SK-N-SH (cell line): Measurements from ENCODE around the gene COA6.

ENCODE experiments used
- CTCF ChIP-seq: fragments of 200-600 bp; sonication (generic); IDR thresholded peaks from 2 replicates; pipeline ENCODE4 v1.6.1; 2017; ENCODE audit warnings: antibody characterized with exemption, mild to moderate bottlenecking, moderate library complexity
- FOSL2 ChIP-seq: IDR thresholded peaks from 2 replicates; pipeline ENCODE4 v1.4.0; 2012; ENCODE audit warnings: low read depth, mild to moderate bottlenecking, moderate library complexity, borderline replicate concordance
- GABPA ChIP-seq: IDR thresholded peaks from 2 replicates; pipeline ENCODE4 v1.4.0; 2012; ENCODE audit warnings: low read depth, mild to moderate bottlenecking
- MAX ChIP-seq: IDR thresholded peaks from 2 replicates; pipeline ENCODE4 v1.4.0; 2012; ENCODE audit warnings: low read depth

GRCh38 chr1:234398849-234399381 is 25.7 kb downstream of the COA6 start:
- TF ChIP-seq GABPA: no peak
- TF ChIP-seq CTCF: no peak
- TF ChIP-seq FOSL2: peak; percentile 37; the same call in 1 of the 2 replicates
- no peak for TF ChIP-seq MAX
